GM10266 (cell line): ENCODE results near the gene TBX6.
A peak's percentile ranks its signal among the peaks of the same experiment; 100 is the strongest.

Source experiments
- DNase-seq: peaks from one replicate; pipeline ENCODE4 v3.0.0; 2012; ENCODE audit errors: extremely low spot score
- CTCF ChIP-seq: IDR thresholded peaks from 2 replicates; pipeline ENCODE4 v1.5.1; 2012; ENCODE audit warnings: mild to moderate bottlenecking, low read depth; ENCODE audit not compliant: control insufficient read depth, insufficient read depth; ENCODE audit errors: missing control alignments

The TBX6 gene

GRCh38 chr16:30063278-30063892 is 28.3 kb downstream of the TBX6 start:
- DNase-seq = no peak
- TF ChIP-seq CTCF = no peak

DNA sequence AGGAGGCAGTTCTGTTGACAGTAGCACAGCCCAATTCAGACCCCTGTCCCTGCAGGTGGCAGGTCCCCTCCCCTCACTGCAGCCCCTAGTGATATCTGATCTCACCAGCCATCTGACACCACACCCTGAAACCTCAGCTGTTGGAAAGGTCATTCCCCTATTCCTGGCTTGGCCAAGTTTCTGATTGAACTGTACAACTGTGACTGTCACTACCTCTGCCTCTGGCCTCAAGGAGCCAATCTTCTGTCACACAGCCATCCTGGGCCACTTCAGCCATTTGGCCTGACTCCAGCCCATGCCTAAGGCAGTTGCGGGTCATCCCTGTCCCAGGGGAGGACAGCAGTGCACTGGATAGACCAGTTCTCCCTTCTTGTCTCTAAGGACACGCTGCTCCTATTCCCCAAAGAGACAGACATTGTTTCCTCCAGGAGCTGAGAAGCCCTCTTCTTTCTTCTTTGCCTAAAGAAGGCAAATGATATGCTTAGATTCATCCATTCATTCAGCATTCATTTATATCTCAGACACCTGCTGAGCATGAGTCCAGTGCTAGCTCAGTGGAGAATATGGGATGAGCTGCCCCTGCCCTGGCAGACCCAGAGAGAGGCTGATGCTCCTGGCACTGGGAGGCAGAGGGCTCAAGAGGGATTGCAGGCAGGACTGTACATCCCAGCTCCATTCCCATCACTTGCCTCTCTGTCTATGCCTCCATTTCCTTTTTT is 30.7 kb downstream of the TBX6 start:
- no peak for DNase-seq
- no peak for TF ChIP-seq CTCF

- no peak for TF ChIP-seq CTCF
- no peak for DNase-seq
Observed at GRCh38 chr16:30060346-30060745, 31.4 kb downstream of the TBX6 start.

- DNase-seq = peak; percentile 68
- TF ChIP-seq CTCF = peak; percentile 77
Observed at GRCh38 chr16:30054959-30055553, 36.7 kb downstream of the TBX6 start.

DNA sequence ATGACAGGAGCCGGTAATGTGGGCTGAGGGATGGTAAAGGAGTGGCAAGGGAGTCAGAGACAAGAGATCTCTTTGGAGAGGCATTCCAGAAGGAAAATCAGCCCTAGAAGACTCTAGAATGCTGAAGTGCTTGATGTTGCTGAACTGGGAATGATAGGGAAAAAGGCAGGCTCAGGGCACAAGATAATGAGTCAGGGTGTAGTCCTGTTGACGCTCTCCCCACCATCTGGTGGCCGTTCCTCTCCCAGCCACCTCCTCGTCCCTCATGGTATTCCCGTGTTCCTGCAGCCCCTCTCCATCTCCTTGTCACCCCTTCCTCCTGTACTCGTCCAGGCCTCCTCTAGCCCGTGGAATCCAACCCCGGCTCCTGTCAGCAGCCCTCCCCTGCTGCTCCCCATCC is 37.3 kb downstream of the TBX6 start:
- TF ChIP-seq CTCF = no peak

GRCh38 chr16:30053376-30054015 is 38.2 kb downstream of the TBX6 start:
- no peak for TF ChIP-seq CTCF
- DNase-seq = no peak

More for the DNA sequence above, 37.3 kb downstream of the TBX6 start:
- no peak for DNase-seq
